ENCODE data around the gene CCNT2.
"Not testable (repeated sequence)": the region's sequence is repeated elsewhere in the genome, so short reads cannot be mapped to it uniquely, and the experiment has no call there.

The CCNT2 gene

DNA sequence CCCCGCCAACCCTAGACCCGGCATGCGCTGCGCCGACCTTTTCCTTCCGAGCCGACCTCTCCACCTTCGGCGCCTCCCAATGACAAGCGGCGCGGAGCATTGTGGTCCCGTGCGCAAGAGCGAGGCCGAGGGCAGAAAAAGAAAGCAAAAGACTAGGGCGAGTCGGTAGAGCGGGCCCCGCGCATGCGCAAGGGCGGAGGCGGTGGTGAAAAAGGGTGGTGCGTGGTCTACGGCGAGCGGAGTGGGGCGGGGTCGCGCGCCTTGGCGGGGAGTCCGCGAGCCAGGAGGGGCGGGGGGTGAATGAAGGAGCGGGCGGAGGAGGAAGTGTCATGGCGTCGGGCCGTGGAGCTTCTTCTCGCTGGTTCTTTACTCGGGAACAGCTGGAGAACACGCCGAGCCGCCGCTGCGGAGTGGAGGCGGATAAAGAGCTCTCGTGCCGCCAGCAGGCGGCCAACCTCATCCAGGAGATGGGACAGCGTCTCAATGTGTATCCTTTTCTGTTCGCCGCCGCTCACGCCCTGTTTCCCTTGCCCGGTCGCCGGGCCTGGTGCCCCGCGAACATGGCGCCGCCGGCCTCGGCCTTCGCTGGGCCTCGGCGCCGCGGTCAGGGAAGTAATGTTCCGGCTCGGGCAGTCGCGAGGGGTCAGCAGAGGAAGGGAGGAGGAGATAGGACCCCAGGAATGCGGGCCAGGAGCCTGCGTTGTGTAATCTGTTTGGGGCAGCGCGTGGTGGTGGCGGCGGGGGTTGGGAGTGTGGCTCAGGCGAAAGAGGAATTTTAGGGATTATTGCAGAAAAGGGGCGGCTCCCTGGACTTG lies at the start of gene CCNT2:
Gene CCNT2 (plus strand): TSS at position 297 of the 815 bp plus-strand sequence. CDS start 33 bp downstream, at position 330.
- peaks cover 32% of the 10 kb centered on the region for H3K4me1 Mint-ChIP-seq
- DNase-seq (ENCODE audit: low spot score in 2 of 2) (peak; percentile 98 to 100), ATAC-seq (peak; percentile 93)
- peaks cover 61% of the 10 kb centered on the region for H3K36me3 Mint-ChIP-seq
- H3K4me3 Mint-ChIP-seq, result peak within 1 kb of the TSS; percentile 98
- peak within 1 kb of the TSS; percentile 100 for H3K27ac Mint-ChIP-seq
- H3K9me3 Mint-ChIP-seq, result no peaks in the 10 kb centered on the region

DNA sequence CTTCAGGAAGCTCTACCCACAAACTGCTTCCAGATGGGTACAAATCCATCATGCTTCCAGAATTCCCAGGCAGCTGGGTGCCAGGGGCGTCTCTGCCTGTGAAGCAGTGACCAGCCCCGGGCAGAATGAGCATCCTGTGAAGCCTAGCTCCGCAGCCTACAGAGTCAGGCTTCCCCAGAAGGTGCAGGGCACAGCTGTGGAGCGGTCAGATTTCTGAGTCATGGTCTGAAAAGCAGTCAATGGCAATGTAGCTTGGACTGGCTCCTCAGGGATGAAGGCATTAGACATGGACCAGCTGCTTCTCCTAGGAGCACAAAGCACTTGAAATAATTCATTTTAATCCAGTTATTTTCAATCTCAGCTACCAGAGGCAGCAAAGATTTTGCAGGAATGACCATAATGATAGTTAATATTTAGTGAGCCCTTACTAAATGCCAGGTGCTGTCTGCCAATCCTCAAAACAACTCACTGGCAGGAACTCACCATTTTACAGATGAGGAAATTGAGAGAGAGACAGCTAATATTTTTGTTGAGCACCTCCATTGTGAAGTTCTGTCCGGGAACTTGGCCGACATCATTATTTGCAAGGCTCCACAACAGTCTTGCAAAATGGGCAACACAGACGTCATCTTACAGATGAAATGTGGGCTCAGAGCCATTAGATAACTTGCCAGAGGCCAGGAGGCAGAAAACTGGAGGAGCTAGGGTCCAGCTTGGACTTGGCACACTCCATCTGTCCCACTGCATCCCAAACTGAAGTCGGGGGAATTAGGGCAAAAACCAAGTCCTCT lies 48.5 kb upstream of the CCNT2 start:
- DNase-seq (ENCODE audit: low spot score in 2 of 2) (no peak), ATAC-seq (no peak)
- Mint-ChIP-seq H3K4me3 (no peak overlapping the region), H3K4me1 (no peaks in the 10 kb centered on the region), H3K9me3 (no peaks in the 10 kb centered on the region), H3K36me3 (no peaks in the 10 kb centered on the region), H3K27ac (no peak overlapping the region)

DNA sequence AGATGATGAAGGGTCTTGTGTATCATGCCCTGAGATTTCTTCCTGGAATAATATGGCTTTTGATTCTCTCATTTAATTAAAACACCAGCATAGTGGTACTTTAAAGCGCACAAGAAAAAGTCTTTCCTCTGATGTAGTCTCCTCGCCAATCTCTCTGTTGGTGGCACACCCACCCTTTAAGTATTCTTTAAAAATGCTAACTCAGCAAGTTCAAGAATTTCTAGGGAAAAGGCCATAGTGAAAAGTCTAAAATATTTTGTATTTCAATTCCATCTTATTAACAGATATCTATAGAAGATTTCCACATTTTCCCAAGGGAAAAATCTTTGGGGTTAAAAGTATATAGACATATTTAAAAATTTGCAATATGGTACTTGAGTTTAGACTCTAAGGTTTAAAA lies 45.5 kb upstream of the CCNT2 start:
- DNase-seq (ENCODE audit: low spot score in 2 of 2) (no peak), ATAC-seq (no peak)
- Mint-ChIP-seq H3K36me3 (no peaks in the 10 kb centered on the region), H3K4me1 (no peaks in the 10 kb centered on the region), H3K27ac (no peak overlapping the region), H3K9me3 (no peaks in the 10 kb centered on the region), H3K4me3 (no peak overlapping the region)

DNA sequence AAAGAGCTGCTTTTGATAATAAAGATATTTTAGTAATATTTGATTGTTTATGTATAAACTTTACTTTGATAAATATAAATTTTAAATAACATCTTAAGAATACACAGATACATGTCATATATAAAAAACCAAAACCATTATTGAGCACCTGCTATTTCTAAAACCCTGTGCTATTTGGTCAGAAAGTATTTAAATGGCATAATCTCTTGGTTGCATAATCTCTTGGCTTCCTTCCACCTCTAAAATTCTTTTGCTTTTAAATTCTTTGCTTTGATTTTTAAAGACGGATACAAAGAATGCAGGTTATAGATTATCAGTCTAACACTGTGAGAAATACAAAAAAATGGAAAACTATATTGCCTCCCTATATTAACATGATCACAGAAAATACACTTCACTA lies 43.3 kb upstream of the CCNT2 start:
- DNase-seq (ENCODE audit: low spot score in 2 of 2) (no peak), ATAC-seq (no peak)
- no peaks in the 10 kb centered on the region for H3K36me3 Mint-ChIP-seq
- no peak overlapping the region for H3K27ac Mint-ChIP-seq
- no peaks in the 10 kb centered on the region for H3K4me1 Mint-ChIP-seq
- H3K4me3 Mint-ChIP-seq, result no peak overlapping the region
- H3K9me3 Mint-ChIP-seq, result peaks cover 2% of the 10 kb centered on the region

DNA sequence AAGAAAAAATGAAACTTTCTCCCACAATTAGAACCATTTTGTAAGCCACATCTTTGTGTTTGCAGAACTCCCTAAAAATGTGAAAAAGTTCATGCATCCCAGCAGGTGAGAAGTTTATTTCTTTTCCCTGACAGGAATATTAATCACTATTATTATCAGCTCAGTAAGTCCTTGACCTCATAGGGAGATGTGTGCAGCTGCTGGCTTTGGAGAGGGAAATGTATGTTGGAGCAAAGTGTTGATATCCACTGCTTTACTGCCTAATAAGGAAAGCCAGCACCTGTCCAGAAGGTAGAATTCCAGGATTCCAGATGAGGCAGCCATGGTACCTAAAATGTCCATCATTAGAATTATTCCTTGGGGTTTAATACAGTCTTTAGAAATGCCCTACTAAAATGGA lies 35.8 kb upstream of the CCNT2 start:
- H3K4me1 Mint-ChIP-seq, result no peaks in the 10 kb centered on the region
- no peak for ATAC-seq
- no peaks in the 10 kb centered on the region for H3K36me3 Mint-ChIP-seq
- DNase-seq (ENCODE audit: low spot score in 2 of 2), result no peak
- H3K9me3 Mint-ChIP-seq, result peaks cover 2% of the 10 kb centered on the region
- H3K4me3 Mint-ChIP-seq, result no peak overlapping the region
- no peak overlapping the region for H3K27ac Mint-ChIP-seq

DNA sequence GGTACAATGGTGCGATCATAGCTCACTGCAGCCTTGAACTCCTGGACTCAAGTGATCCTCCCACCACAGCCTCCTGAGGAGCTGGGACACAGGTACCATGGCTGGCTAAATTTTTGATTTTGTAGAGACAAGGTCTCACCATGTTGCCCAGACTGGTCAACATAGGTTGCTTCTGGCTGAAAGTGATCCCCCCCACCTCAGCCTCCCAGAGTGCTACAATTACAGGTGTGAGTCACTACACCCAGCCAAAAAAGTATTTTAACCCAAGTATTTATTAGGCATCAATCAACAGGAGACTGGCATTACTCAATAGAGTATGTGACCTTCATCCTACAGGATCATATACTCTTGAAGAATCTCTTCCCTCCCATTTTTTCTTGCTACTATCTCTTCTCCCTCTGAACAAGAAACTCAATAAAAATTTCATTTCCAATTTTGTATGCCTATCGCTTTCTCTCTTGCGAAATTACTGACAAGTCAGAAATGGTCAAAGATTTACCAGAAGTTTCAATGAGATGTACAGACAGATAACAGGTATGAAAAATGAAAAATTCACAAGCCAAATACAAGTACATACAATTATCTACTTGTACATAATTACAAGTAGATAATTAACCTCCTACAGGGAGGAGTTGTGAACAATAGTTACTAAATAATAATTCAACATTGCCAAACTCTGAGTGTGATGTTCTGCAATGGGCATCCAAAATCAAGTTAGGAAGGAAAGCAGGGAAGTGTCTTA lies 34.9 kb upstream of the CCNT2 start:
- DNase-seq (ENCODE audit: low spot score in 2 of 2), result no peak
- no peak overlapping the region for H3K4me3 Mint-ChIP-seq
- peaks cover 2% of the 10 kb centered on the region for H3K9me3 Mint-ChIP-seq
- H3K27ac Mint-ChIP-seq, result no peak overlapping the region
- H3K4me1 Mint-ChIP-seq, result no peaks in the 10 kb centered on the region
- ATAC-seq, result no peak
- no peaks in the 10 kb centered on the region for H3K36me3 Mint-ChIP-seq

DNA sequence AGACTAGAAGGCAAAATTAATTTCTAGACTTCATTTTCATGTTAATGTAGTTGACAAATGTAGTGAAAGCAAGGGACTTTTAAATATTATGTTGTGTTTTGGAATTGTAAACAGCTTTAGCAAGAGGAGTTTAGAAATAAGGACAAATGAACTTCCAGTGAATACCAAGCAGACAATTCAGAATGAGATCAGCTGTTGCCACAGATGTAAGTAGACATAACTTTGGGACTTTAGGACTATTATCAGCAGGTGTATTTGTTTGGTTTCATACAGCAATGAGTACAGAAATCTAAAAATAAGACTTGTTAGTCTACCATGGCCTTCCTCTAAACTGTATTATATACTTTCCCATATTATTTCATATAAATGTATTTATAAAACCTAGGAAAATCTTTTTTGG lies 34.2 kb upstream of the CCNT2 start:
- DNase-seq (ENCODE audit: low spot score in 2 of 2) (no peak), ATAC-seq (no peak)
- Mint-ChIP-seq H3K4me3 (no peak overlapping the region), H3K27ac (no peak overlapping the region), H3K9me3 (peaks cover 2% of the 10 kb centered on the region), H3K4me1 (no peaks in the 10 kb centered on the region), H3K36me3 (no peaks in the 10 kb centered on the region)

DNA sequence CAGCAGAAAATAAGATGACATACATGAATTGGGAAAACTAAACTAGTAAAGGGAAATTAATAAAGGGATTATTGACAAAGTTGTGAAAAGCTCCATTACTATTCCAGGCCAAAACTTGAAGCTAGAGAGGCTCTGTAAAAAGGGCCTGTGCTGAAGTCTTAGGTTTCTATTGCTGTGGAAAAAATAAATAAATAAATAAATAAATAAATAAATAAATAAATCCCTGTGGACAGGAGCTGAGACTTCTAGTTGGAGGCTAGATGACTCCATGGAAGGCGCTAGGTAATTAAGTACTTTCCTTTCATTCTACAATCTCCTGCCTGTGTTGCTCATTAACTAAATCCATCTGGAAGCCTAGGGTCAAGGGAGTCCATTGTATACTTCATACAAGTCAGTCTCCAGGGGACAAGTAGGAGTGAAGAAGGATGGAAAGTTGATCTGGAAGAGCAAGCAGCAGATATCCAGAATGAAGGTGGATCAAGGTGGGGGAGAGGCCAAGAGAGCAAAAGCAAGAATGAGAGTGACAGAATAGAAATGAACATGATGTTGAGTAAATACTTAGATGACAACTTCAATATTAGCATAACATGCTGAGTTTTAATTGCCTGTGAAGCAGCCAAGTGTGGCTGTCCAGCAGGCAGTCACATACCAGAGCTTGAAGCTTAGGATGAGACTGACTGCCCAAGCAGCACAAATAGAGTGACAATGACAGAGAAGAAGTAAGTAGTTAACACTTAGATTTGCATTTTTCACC lies 26.2 kb upstream of the CCNT2 start:
- H3K27ac Mint-ChIP-seq, result no peak overlapping the region
- no peaks in the 10 kb centered on the region for H3K4me1 Mint-ChIP-seq
- no peaks in the 10 kb centered on the region for H3K9me3 Mint-ChIP-seq
- ATAC-seq, result no peak
- H3K36me3 Mint-ChIP-seq, result no peaks in the 10 kb centered on the region
- no peak for DNase-seq (ENCODE audit: low spot score in 2 of 2)
- H3K4me3 Mint-ChIP-seq, result no peak overlapping the region

DNA sequence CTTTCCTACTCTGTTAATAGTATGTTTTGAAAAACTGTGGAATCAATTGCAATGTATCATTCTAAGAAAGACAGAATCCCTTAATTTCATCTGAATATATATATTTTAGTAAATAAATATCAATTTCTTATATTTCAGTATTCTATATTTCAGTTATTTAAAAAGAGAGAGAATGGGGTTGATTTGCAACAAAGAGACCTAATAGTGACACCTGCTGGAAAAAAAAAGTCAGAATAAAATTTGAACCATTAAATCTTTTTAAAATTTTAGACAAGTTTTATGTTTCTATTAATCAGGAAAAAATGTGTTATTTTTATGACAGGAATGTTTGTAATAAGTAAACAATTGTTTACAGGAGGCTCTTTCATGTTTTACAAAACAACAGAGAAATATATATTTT lies 20.7 kb upstream of the CCNT2 start:
- Mint-ChIP-seq H3K27ac (no peak overlapping the region), H3K4me1 (no peaks in the 10 kb centered on the region), H3K36me3 (no peaks in the 10 kb centered on the region), H3K9me3 (no peaks in the 10 kb centered on the region), H3K4me3 (no peak overlapping the region)
- ATAC-seq, result no peak
- no peak for DNase-seq (ENCODE audit: low spot score in 2 of 2)

DNA sequence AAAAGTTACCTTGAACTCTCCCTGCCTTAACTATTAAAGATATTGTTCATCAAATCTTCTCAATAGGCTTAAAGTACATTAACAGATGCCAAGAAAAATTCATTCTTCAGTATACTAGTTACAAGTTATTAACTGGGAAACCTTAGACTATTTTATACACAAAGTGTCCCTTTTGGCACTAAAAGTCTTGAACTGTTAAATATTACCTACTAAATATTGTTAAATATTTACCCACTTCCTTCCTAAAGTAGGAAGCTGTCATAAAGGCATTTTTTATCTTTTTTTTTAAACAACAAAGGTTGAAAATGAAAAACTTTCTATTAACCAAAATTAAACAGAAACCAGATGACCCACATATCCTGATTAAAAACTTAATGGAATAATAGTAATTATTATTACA lies 19.4 kb upstream of the CCNT2 start:
- Mint-ChIP-seq H3K27ac (no peak overlapping the region), H3K4me1 (no peaks in the 10 kb centered on the region), H3K36me3 (no peaks in the 10 kb centered on the region), H3K9me3 (no peaks in the 10 kb centered on the region), H3K4me3 (no peak overlapping the region)
- DNase-seq (ENCODE audit: low spot score in 2 of 2) (no peak), ATAC-seq (no peak)

DNA sequence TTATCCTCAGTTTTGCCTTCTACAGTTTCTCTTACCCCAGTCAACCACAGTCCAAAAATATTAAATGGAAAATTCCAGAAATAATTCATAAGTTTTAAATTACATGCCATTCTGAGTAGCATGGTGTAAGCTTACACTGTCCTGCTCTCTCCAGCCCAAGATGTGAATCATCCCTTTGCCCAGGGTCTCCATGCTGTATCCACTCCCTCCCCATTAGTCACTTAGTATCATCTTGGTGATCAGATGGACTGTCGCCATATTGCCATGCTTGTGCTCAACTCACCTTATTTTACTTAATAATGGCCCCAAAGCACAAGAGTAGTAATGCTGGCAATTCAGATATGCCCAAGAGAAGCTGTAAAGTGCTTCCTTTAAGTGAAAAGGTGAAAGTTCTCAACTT lies 18.5 kb upstream of the CCNT2 start:
- ATAC-seq (no peak), DNase-seq (ENCODE audit: low spot score in 2 of 2) (no peak)
- Mint-ChIP-seq H3K36me3 (no peaks in the 10 kb centered on the region), H3K4me3 (no peak overlapping the region), H3K9me3 (no peaks in the 10 kb centered on the region), H3K27ac (no peak overlapping the region), H3K4me1 (no peaks in the 10 kb centered on the region)

DNA sequence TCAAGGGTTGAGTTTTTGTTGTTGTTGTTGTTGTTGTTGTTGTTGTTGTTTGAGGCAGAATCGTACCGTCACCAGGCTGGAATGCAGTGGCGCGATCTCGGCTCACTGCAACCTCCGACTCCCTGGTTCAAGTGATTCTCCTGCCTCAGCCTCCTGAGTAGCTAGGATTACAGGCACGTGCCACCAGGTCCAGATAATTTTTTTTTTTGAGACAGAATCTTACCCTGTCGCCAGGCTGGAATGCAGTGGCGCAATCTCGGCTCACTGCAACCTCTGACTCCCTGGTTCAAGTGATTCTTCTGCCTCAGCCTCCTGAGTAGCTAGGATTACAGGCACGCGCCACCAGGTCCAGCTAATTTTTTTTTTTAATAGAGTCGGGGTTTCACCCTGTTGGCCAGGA lies 14.9 kb upstream of the CCNT2 start:
- H3K4me3 Mint-ChIP-seq; H3K9me3 Mint-ChIP-seq; DNase-seq (ENCODE audit: low spot score in 2 of 2); ATAC-seq; H3K36me3 Mint-ChIP-seq; H3K4me1 Mint-ChIP-seq: not testable (repeated sequence)
- peak overlapping the region; percentile 41 for H3K27ac Mint-ChIP-seq

DNA sequence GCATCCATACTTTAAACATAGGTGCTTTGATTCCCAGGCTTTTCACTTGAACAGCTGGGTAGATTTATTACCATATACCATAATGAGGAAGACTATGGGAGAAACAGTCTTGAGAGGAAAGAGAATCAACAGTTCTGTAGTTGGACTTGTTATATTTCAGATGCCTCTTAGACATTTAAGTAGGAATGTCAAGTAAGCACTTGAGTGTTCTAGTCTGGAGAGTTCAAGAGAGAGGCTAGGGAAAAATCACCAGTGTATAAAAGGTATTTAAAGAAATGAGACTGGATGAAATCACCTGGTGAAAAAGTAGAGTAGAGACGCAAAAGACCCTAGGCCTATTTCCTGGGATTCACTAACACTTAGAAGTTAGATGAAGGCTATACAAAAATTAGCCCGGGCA lies 13.5 kb upstream of the CCNT2 start:
- H3K27ac Mint-ChIP-seq, result no peak overlapping the region
- ATAC-seq (no peak), DNase-seq (ENCODE audit: low spot score in 2 of 2) (no peak)
- H3K36me3 Mint-ChIP-seq, result no peaks in the 10 kb centered on the region
- no peaks in the 10 kb centered on the region for H3K4me1 Mint-ChIP-seq
- no peak overlapping the region for H3K4me3 Mint-ChIP-seq
- peaks cover 8% of the 10 kb centered on the region for H3K9me3 Mint-ChIP-seq

DNA sequence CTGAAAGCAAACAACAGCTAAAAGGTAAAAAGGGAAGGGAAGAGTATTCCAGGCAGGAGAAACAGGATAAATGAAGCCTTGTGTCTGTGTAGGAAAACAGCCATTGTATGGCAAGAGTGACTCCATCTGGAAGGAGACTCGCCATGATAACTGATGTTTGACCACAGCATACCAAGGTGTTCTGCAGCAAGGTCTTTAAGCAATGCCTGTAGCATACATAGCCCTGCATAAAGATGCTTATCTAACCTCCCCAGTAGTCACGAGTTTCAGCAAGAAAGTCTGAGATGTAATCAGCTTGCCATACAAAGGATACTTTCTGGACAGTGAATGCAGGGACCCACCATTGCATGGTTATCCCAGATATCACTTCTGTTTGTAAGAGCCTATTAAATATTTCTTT lies 11.9 kb upstream of the CCNT2 start:
- Mint-ChIP-seq H3K4me1 (no peaks in the 10 kb centered on the region), H3K27ac (no peak overlapping the region), H3K4me3 (no peak overlapping the region), H3K9me3 (peaks cover 8% of the 10 kb centered on the region), H3K36me3 (no peaks in the 10 kb centered on the region)
- DNase-seq (ENCODE audit: low spot score in 2 of 2) (no peak), ATAC-seq (no peak)

Measured in stimulated activated effector memory CD8-positive, alpha-beta T cell treated with anti-CD3 and anti-CD28 coated beads, Interleukin-12 subunit alpha, Interleukin-12 subunit beta, amount 100 ng/mL, for 72 hours (primary cell).